COLO668 (cell line): Measurements from ENCODE around the gene DGKI.
"Not testable (repeated sequence)": the region's sequence is repeated elsewhere in the genome, so short reads cannot be mapped to it uniquely, and the experiment has no call there.

Experiments
- DNase-seq: peaks from one replicate; lab custom pipeline; 2025; ENCODE audit not compliant: unreplicated experiment; lab: John Stamatoyannopoulos, UW

Gene DGKI

DNA sequence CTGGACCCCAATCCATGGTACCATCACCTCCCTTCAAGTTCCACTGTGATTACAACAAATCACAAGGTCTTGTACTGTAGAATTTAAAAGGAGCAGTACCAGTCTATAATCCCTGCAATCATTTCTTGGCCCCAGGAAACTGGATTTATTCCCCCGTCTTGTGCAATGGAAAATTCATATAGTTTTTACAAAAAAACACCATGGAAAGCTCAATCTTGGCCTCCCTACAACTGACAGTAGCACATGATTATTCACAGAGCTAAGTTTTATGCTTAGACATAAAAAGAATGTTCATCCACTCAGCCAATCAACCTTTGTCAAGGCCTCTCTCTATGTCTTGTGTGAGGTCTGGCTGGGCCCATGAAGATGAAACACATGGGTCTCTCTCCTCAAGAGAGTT is 10.2 kb downstream of the DGKI start:
- no peak for DNase-seq

DNA sequence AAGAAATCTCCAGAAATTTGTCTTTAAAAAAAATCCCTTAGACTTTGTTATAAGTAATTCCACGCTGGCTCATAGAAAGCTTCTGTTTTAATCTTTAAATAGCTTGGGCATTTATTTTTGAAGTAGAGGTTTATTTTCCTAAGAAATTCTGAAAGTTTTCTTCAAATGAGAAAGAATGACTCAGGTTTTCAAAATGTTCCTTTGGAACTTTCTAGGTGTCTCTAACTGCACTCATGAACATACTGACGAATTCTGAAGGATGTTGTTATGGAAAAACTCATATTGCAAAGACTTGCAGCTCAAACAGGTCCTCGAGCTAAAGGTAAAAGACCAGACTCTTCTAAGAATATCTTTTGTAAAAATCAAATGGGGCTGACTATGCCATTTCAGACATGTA is 10.7 kb downstream of the DGKI start:
- DNase-seq, result no peak

DNA sequence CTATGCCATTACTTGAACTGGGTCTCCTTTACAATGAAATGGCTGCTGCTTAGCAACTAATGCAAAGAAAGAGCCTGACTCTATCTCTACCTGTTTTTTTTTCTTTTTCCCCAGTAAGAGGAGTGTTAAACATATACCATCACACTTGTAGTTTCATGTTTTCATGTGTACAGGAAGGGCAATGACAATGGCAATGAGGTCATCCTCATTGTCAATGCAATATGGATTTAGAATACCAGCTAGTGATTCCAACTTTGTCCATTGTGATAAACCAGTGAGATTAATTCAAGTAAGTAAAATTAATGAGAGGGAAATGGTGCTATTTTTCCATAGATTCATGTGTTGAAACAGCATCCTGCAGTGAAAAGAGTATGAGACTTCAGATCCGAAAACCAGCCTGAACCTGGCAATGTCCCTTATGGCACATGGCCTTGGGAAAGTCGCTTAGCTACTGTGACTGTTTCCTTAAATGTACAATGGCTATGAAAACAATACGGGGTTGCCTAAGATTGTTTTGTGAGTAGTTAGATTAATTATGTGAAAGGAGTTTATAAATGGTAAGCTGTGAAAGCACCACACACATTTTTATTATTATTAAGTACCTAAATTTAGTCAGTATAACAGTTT is 11.2 kb downstream of the DGKI start:
- DNase-seq, result no peak

DNA sequence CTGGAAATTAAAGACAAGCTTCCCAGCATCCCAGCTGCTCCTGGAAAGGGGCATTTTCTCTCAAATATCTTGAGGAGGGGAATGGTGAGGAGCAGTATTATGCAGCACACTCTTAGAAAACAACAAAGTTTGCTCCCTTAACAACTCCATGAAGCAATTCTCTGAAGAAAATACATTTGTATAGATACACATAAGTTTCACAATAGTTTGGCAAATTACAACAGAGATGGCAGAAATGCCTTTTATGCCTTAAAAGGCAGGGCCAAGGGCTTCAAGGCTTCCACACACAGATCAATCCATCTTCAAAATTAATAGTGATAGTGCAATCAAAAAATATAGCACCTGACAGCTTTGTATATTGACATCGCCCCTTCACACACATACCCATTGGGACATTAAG is 12.2 kb downstream of the DGKI start:
- DNase-seq, result no peak

DNA sequence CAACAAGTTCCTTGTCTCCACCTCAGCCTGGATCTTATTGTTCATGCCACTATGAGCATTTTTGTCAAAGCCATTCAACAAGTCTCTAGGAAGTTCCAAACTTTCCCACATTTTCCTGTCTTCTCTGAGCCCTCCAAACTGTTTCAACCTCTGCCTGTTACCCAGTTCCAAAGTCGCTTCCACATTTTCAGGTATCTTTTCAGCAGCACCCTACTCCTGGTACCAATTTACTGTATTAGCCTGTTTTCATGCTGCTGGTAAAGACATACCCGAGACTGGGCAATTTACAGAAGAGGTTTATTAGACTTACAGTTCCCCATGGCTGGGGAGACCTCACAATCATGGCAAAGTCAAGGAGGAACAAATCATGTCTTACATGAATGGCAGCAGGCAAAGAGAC is 13.8 kb downstream of the DGKI start:
- DNase-seq, result not testable (repeated sequence)

DNA sequence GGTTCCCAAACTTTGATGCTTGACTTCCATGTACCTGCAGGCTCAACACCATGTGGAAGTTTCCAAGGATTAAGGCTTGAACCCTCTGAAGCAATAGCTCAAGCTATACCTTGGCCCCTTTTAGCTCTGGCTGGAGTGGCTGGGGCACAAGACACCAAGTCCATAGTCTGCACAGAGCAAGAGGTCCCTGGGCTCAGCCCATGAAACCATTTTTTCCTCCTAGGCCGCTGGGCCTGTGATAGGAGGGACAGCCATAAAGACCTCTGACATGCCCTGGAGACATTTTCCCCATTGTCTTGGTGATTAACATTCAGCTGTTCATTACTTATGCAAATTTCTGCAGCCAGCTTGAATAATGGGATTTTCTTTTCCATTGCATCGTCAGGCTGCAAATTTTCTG is 14.4 kb downstream of the DGKI start:
- no peak for DNase-seq

DNA sequence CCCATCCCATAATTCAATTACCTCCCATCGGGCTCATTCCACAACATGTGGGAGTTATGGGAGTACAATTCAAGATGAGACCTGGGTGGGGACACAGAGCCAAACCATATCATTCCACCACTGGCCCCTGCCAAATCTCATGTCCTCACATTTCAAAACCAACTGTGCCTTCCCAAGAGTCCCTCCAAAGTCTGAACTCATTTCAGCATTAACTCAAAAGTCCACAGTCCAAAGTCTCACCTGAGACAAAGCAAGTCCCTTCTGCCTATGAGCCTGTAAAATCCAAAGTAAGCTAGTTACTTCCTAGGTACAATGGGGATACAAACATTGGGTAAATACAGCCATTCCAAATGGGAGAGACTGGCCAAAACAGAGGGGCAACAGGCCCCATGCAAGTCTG is 15.2 kb downstream of the DGKI start:
- not testable (repeated sequence) for DNase-seq

DNA sequence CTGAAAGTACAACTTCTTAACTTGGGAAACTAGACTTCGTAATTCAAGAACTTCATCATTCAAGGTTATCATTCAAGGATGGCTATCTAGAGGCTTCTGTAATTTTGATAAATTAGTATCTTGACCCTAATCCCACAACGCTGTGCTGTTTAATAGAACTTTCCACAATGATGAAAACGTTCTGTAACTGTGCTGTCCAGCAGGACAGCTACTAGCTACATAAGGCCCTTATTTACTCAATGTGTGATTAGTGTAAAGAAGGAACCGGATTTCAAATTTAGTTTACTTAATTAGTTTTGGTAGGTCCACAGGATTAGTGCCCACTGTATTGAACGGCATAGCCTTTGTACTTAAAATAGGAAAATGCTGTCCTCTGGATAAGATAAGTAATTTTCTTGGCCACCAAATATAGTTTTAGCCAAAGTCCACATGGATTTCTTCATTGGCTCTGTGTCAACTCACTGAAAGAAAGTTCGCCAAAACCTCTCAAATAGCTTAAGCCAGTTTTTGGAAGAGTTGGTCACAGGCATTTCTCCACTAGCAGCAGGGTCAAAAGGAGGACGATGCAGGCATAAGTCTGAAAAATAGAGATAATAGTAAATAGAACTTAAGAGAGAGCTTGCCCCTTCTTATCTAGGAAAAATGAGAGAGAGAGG is 17.3 kb downstream of the DGKI start:
- no peak for DNase-seq

DNA sequence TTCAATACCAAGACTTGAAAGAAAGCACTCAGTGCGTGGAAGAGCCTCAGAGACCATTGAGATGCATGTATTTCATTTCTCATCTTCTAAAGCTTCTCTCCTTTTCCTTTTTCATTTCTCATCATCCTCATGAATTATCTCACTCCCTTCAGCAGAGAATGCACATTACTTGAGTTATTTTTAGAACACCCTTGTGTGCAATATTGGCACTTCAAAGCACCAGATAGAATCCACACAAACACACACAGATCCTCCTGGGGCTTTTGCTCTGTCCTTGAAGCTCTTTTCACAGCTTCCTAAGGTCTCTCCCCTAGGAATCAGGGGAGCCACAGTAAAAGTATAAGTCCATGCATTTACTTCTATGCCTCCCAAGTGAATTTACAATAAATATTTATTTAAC is 18.3 kb downstream of the DGKI start:
- no peak for DNase-seq

DNA sequence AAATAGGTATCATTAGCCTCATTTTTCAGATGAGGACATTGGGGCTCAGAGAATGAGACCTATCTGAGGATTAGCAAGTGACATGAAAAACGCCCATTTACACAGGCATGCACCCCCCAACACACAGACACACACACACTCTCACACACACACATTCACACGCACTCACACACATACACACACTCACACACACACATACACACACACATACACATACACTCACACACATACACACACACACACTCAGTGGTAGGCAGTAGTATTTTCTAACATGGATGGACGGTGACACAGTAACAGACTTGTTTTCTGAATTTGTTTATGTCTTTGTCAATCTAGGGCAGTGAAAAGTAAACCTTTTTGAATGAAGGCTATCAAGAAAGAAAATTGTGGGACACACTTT is 21.3 kb downstream of the DGKI start:
- no peak for DNase-seq

DNA sequence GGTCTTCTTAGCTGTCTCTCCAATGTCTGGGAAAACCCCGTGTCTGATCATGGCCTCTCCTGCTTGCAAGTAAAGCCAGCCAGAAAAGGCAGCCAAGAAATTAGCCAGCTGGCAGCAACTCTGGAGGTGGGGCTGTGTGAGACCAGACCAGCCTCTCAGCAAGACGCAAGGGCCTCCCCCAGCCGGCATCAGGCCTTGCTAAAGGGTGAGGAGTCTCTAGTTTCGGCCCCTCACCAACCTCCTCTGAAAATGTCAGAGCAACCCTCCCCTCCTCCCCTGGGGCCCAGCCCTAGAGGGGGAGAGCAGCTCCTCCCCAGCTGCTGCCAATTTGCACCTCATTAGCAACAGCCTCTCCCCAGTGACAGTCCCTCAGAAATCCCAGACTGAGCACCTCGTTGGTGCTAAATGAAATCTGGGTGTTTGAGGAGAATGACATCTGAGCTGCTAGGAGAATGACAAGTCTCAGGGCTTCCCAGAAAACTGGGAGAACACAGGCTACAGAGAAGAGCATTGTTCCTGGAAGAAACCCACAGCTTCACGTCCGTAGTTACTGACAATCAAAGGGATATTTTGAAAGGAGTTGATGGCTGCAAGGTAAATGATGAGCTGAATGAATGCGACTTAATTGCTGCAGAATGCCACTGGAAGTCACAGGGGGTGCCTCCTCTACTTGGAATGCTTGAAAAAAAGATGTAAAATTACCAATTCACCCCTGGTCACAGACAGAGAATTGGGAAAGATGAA is 25.9 kb downstream of the DGKI start:
- DNase-seq, result no peak

DNA sequence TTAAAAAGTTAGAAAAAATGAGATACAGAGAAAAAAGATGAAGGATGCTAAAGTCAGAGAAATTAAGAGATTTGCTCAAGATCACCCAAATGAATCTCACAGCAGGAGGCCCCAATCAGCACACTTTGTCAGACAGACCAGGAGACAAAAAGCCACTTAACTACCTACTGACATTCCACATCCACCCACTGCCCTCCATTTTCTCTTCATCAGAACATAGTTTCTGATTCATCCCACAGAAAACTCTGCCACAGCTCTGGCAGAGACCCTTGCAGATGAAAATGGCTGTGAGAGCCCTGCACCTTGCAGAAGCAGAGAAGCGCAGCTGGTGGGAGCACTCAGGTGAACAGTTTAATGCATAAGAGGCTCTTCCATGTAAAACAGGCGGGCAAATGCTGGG is 26.6 kb downstream of the DGKI start:
- no peak for DNase-seq

DNA sequence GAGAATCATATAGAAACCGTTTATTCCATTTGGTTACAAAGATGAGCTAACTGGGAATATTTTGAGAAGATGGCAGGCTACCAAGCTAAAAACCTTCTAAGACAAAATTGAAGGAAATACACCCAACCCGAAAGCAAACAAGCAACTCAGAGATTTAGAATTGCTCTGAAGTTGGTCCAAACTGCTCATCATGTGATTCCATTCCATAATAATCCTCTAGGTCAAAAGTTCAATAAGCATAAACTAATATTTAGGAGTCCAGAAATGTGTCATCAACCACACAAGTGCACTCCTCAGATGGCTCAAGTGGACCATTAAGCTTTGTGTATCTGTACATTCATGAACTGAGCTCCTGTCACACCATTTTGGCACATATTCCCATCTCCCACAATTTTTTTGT is 28.7 kb downstream of the DGKI start:
- DNase-seq, result no peak

DNA sequence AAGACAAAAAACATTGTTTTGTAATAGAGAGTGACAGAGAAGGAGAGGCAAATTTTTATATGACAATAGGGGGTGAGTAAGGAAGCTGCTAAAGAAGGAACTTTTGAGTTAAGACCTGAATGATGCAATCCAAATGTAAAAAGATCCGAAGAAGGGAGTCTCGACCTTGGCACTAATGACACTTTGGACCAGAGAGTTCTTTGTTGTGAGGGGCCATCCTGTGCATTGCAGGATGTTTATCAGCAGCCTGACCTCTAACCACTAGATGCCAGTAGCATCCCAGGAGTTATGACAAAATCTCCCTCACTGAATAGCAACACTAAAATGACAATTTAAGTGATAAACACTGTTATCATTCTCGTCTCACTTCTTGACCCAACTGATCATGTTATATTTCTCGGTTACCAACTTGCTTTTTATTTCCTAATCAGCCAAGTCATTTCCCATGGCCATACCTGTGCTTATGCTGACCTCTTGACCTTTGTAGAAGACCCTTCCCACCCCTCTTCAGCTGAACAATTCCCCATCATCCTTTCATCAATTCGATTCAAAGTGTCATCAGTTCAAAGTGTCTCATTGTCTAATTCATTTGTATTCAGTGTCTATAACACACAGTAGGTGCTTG is 30.0 kb downstream of the DGKI start:
- DNase-seq, result no peak

DNA sequence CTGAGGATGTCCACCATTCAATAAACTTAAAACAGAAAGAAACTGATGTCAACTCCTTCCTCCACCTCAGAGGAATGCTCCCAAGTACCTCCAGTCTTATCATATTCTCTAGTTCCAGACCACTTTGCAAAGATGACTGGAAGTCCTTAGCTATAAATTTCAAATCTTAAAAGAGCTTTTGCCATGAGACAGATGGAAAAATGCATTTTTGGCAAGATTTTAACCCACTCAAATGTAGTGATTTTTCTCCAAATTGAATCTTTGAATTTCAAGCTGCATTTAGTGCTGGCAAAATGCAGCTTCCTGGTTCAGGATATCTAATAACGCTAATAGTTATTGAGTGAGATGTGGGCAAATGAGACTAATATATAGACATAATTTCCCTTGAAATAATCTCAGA is 33.2 kb downstream of the DGKI start:
- DNase-seq, result no peak

DNA sequence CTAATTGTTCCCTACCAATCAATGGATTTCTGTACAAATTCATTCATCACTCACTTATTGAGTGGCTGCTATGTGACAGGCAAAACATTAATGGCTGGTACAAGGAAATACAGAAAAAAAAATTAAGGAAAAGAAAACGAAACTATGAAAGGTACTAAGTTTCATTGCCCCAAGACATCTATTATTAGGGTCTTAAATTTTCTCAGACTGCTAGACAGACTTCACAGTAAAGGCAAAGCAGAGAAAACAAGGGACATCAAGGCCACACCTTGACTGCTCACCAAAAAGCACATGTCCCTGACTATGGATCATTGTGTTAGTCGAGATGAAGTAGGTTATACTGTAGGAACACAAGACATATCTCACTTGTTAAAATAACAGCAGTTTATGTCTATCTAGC is 36.5 kb downstream of the DGKI start:
- no peak for DNase-seq

DNA sequence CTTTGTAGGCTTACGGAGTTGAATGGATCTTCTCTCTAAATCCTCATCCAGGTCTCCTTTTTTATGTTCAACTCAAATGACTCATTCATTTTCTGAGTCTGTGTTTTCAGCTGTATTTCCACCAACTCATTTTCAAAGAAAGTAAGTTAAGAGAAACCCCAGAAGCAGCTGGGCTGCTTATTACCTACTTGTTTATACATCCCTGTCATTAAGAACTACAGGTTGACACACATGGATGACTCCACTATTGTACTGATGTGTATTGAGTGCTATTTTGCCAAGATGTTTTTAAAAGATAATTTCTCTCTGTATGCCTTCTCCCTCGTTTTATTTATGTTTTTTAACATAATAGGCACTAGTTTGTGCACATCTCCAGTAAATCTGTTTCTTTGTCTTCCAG is 41.9 kb downstream of the DGKI start:
- DNase-seq, result no peak

DNA sequence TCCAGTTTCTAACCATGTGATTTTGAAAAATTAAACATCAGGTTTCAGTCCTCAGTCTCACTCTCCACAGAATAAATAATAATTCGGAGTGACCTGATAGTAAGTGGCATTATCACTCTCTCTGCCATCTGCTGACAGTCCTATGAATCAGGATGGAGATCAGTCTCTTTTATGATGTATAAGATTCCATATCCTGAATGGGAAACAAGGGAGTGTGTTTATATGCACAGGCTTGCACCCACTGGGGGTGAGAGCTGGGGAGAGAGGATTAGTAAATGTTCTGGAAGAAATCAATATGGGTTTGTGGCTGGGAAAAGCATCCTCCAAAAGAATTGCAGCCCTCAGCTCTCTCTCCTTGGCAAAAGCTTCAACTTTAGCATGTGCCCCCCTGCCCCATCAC is 45.3 kb downstream of the DGKI start:
- no peak for DNase-seq

DNA sequence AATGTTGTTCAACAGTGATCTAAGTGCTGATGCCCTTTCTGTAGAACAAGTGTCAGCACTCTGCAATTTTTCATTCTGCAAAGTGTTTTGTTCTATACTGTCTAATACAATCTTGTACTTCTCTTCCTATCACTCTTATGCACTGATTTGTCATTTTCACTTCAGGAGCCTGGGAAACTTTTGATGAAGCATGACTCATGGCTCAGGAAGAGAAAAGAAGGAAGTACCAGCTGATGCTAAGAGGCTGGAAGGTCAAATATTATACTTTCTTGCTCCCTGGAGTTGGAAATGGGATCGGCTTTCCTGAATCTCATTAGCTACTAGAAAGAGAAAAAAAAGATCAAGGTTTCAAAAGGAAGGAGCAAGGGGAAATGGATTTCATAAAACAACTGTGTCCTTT is 45.8 kb downstream of the DGKI start:
- no peak for DNase-seq

DNA sequence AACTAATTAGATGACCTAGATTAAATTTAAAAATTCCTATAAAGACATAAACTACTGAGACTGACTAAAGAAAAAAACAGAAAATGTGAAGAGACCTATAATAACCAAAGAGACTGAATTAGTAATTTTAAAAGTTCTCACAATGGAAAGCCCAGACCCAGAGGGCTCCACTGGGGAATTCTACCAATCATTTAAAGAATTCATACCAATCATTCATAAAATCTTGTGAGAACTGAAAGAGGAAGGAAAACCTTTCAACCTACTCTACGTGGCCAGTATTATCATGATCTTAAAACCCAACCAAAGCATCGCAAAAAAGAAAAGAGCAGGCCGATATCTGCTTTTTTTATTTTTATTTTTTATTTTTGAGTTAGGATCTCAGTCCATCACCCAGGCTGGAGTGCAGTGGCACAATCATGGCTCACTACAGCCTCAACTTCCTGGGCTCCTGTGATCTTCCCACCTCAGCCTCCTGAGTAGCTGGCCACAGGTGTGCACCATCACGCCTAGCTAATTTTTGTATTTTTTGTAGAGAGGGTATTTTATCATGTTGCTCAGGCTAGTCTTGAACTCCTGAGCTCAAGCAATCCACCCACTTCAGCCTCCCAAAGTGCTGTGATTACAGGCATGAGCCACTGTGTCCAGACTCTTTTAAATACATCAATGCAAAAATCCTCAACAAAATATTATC is 48.6 kb downstream of the DGKI start:
- no peak for DNase-seq

DNA sequence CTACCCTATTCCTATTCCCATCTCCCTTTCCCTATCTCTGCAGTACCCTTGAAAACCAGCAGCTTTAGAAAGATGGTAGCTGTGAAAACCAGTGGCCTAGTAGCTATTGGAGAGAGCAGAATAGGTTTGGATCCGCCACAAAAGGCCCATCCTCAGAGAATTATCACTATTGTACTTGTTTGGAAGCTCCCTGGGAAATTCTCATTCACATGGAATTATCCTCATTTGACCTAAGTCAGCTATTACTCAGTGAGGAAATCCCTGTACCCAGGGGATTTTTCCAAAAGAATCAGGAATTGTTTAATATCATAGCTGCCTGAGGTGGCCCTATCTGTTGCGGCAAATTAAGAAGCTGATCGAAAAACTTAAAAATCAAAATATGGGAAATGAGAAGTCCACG is 51.6 kb downstream of the DGKI start:
- no peak for DNase-seq

DNA sequence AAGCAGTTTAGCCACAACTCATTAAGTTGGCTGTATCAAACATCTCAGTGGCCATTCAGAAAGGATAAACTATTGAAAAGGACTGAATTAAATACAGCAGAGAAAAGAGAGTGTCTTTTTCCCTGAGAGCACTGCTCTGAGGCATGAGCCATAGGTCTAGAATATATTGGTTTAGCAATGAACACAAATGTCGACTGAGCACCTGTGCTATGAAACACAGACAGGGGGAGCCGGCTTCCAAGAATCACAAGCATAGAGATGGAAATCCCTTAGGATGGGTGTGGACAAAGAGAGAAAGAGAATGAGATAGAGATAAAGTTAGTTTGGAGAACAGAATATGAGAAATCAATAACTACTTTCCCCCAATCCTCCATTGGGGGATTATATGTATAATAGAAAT is 54.8 kb downstream of the DGKI start:
- no peak for DNase-seq
